NCI-H2196 (cell line): ENCODE results near the gene KIF13A.
"Not testable (repeated sequence)": the region's sequence is repeated elsewhere in the genome, so short reads cannot be mapped to it uniquely, and the experiment has no call there.

ENCODE experiments used
- DNase-seq: peaks from one replicate; lab custom pipeline; 2025; ENCODE audit not compliant: unreplicated experiment; lab: John Stamatoyannopoulos, UW

The KIF13A gene

GRCh38 chr6:17877196-17877894, 110.1 kb downstream of the KIF13A start:
- DNase-seq = no peak

- DNase-seq = no peak
Observed at GRCh38 chr6:17874753-17875152, 112.7 kb downstream of the KIF13A start.

GRCh38 chr6:17872908-17873307, 114.5 kb downstream of the KIF13A start:
- no peak for DNase-seq

GRCh38 chr6:17871836-17872235, 115.6 kb downstream of the KIF13A start:
- no peak for DNase-seq

GRCh38 chr6:17871189-17871519, 116.3 kb downstream of the KIF13A start:
- DNase-seq = no peak

GRCh38 chr6:17870300-17871188, 116.9 kb downstream of the KIF13A start:
- DNase-seq = no peak

- no peak for DNase-seq
Observed at GRCh38 chr6:17869753-17870050, 117.7 kb downstream of the KIF13A start.

GRCh38 chr6:17869010-17869752, 118.3 kb downstream of the KIF13A start:
- DNase-seq = no peak

- DNase-seq = no peak
Observed at GRCh38 chr6:17867880-17868279, 119.6 kb downstream of the KIF13A start.

- no peak for DNase-seq
Observed at GRCh38 chr6:17866876-17867444, 120.5 kb downstream of the KIF13A start.

GRCh38 chr6:17865798-17866725, 121.4 kb downstream of the KIF13A start:
- no peak for DNase-seq

GRCh38 chr6:17865243-17865642, 122.2 kb downstream of the KIF13A start:
- DNase-seq = no peak

GRCh38 chr6:17863901-17864754, 123.3 kb downstream of the KIF13A start:
- no peak for DNase-seq

- DNase-seq = no peak
Observed at GRCh38 chr6:17861361-17861760, 126.1 kb downstream of the KIF13A start.

- DNase-seq = no peak
Observed at GRCh38 chr6:17859846-17860245, 127.6 kb downstream of the KIF13A start.

- DNase-seq = no peak
Observed at GRCh38 chr6:17858584-17858983, 128.9 kb downstream of the KIF13A start.

- not testable (repeated sequence) for DNase-seq
Observed at GRCh38 chr6:17857188-17857587, 130.2 kb downstream of the KIF13A start.

GRCh38 chr6:17856306-17856705, 131.1 kb downstream of the KIF13A start:
- DNase-seq = no peak

GRCh38 chr6:17855381-17855780, 132.1 kb downstream of the KIF13A start:
- DNase-seq = no peak

- no peak for DNase-seq
Observed at GRCh38 chr6:17853533-17853932, 133.9 kb downstream of the KIF13A start.
